ENCODE results near the gene MTERF2.

GRCh38 chr12:106980944-106981343 is 6.0 kb downstream of the MTERF2 start:
- TF ChIP-seq CTCF (IDR thresholded peaks at IDR 0.05) (no peak), POLR2A (IDR thresholded peaks at IDR 0.05) (no peak)
